Neural progenitor cell (in vitro differentiated cells): ENCODE measurements around the gene GSTM5. TPM values are rescaled to one million over a fixed set of nuclear protein-coding genes. Genes with fewer than 3 reads are reported as not detected.
"Not testable (repeated sequence)": the region's sequence is repeated elsewhere in the genome, so short reads cannot be mapped to it uniquely, and the experiment has no call there.

Source experiments
- DNase-seq: peaks from one replicate; pipeline ENCODE4 v3.0.0-alpha.2; 2016; ENCODE audit warnings: low spot score
- H2AFZ ChIP-seq: fragments of 200-600 bp; sonication (generic); replicated peaks from 2 replicates; pipeline ENCODE4 v1.6.1; 2016; ENCODE audit warnings: antibody characterized with exemption
- H3F3A ChIP-seq: fragments of 200-600 bp; sonication (generic); 2 replicates; pipeline ENCODE4 v1.6.1; 2016; ENCODE audit warnings: antibody characterized with exemption, low read depth
- H3K27ac ChIP-seq: fragments of 200-600 bp; sonication (generic); 2 replicates; pipeline ENCODE4 v1.5.1; 2016; ENCODE audit warnings: mild to moderate bottlenecking
- H3K27me3 ChIP-seq: fragments of 200-600 bp; sonication (generic); 2 replicates; pipeline ENCODE4 v1.6.1; 2016; ENCODE audit warnings: mild to moderate bottlenecking, moderate library complexity
- H3K36me3 ChIP-seq: fragments of 200-600 bp; sonication (generic); 2 replicates; pipeline ENCODE4 v1.5.1; 2016
- H3K4me1 ChIP-seq: fragments of 200-600 bp; sonication (generic); 2 replicates; pipeline ENCODE4 v1.6.1; 2016; ENCODE audit warnings: mixed run types
- H3K4me2 ChIP-seq: fragments of 200-600 bp; sonication (generic); 2 replicates; pipeline ENCODE4 v1.6.1; 2016
- H3K4me3 ChIP-seq: fragments of 200-600 bp; sonication (generic); 2 replicates; pipeline ENCODE4 v1.5.1; 2016
- H3K79me2 ChIP-seq: fragments of 200-600 bp; sonication (generic); 2 replicates; pipeline ENCODE4 v1.6.1; 2016; ENCODE audit warnings: low read depth
- H3K9ac ChIP-seq: fragments of 200-600 bp; sonication (generic); 2 replicates; pipeline ENCODE4 v1.6.1; 2016
- H3K9me3 ChIP-seq: fragments of 200-600 bp; sonication (generic); 2 replicates; pipeline ENCODE4 v1.5.1; 2016; ENCODE audit warnings: low read depth
- H4K20me1 ChIP-seq: fragments of 200-600 bp; sonication (generic); 2 replicates; pipeline ENCODE4 v1.6.1; 2016; ENCODE audit warnings: low read depth
- H3K27ac Mint-ChIP-seq: 3 replicates; pipeline ENCODE4 v1.8.0; 2021; ENCODE audit warnings: mixed read lengths
- H3K27me3 Mint-ChIP-seq: 2 replicates; pipeline ENCODE4 v1.8.0; 2022; ENCODE audit warnings: low read depth, mild to moderate bottlenecking, inconsistent platforms, moderate library complexity, mixed read lengths; ENCODE audit not compliant: insufficient read depth
- H3K36me3 Mint-ChIP-seq: 3 replicates; pipeline ENCODE4 v1.8.0; 2021; ENCODE audit warnings: mixed read lengths
- H3K4me1 Mint-ChIP-seq: 3 replicates; pipeline ENCODE4 v1.8.0; 2021; ENCODE audit warnings: mixed read lengths
- H3K4me3 Mint-ChIP-seq: 3 replicates; pipeline ENCODE4 v1.8.0; 2021; ENCODE audit warnings: mild to moderate bottlenecking, moderate library complexity, mixed read lengths
- H3K9me3 Mint-ChIP-seq: 3 replicates; pipeline ENCODE4 v1.8.0; 2020; ENCODE audit warnings: mixed read lengths
- CTCF ChIP-seq: fragments of 200-600 bp; sonication (generic); IDR thresholded peaks from 2 replicates; pipeline ENCODE4 v1.5.1; 2017; ENCODE audit warnings: antibody characterized with exemption, mild to moderate bottlenecking
- EZH2 ChIP-seq: fragments of 200-600 bp; sonication (generic); IDR thresholded peaks from 2 replicates; pipeline ENCODE4 v1.6.1; 2017; ENCODE audit warnings: antibody characterized with exemption, mild to moderate bottlenecking, moderate library complexity
- EZH2phosphoT487 ChIP-seq: fragments of 200-600 bp; sonication (generic); IDR thresholded peaks from 2 replicates; pipeline ENCODE4 v1.6.1; 2017; ENCODE audit warnings: antibody characterized with exemption
- total RNA-seq: library from RNA; depleted of rRNA; stranded (reverse); fragments of >200 nt; gene quantifications from 2 replicates; pipeline ENCODE4 v1.2.3, GENCODE V29; 2015; ENCODE audit warnings: low replicate concordance

GSTM5 gene
- total RNA-seq, 1 donor from 2014 or later, result not detected

GRCh38 chr1:109765483-109765815 is 53.4 kb downstream of the GSTM5 start:
- Histone ChIP-seq H4K20me1 (no peaks in the 10 kb centered on the region), H2AFZ (no peak overlapping the region), H3K4me3 (no peak overlapping the region), H3K9ac (no peak overlapping the region), H3K4me2 (no peak overlapping the region), H3K79me2 (no peaks in the 10 kb centered on the region), H3F3A (no peaks in the 10 kb centered on the region), H3K36me3 (no peaks in the 10 kb centered on the region), H3K9me3 (no peaks in the 10 kb centered on the region), H3K27ac (no peak overlapping the region), H3K27me3 (no peaks in the 10 kb centered on the region), H3K4me1 (peaks cover under 1% of the 10 kb centered on the region)
- Mint-ChIP-seq H3K27ac (no peak overlapping the region), H3K36me3 (no peaks in the 10 kb centered on the region), H3K4me3 (no peak overlapping the region), H3K9me3 (peaks cover 2% of the 10 kb centered on the region), H3K27me3 (peaks cover 7% of the 10 kb centered on the region), H3K4me1 (peaks cover 9% of the 10 kb centered on the region)
- no peak for DNase-seq
- TF ChIP-seq EZH2, result no peak
- no peak for TF ChIP-seq EZH2phosphoT487
- TF ChIP-seq CTCF, result no peak

- TF ChIP-seq CTCF, result no peak
- H2AFZ ChIP-seq, result no peak overlapping the region
- Mint-ChIP-seq H3K27me3 (peaks cover 3% of the 10 kb centered on the region), H3K27ac (no peak overlapping the region), H3K36me3 (no peaks in the 10 kb centered on the region), H3K4me3 (no peak overlapping the region), H3K4me1 (peaks cover 9% of the 10 kb centered on the region), H3K9me3 (no peaks in the 10 kb centered on the region)
- no peaks in the 10 kb centered on the region for H4K20me1 ChIP-seq
- DNase-seq, result no peak
- no peaks in the 10 kb centered on the region for H3K36me3 ChIP-seq
- H3K9ac ChIP-seq, result no peak overlapping the region
- no peaks in the 10 kb centered on the region for H3K9me3 ChIP-seq
- H3K27ac ChIP-seq, result no peak overlapping the region
- no peaks in the 10 kb centered on the region for H3F3A ChIP-seq
- H3K79me2 ChIP-seq, result no peaks in the 10 kb centered on the region
- peaks cover 3% of the 10 kb centered on the region for H3K4me1 ChIP-seq
- H3K4me2 ChIP-seq, result no peak overlapping the region
- H3K27me3 ChIP-seq, result no peaks in the 10 kb centered on the region
- H3K4me3 ChIP-seq, result no peak overlapping the region
These were observed 54.0 kb downstream of the GSTM5 start for GRCh38 chr1:109765896-109766615.

GRCh38 chr1:109766991-109767636 is 55.1 kb downstream of the GSTM5 start:
- not testable (repeated sequence) for DNase-seq, H3K27ac ChIP-seq

More at GRCh38 chr1:109766991-109767636, 55.1 kb downstream of the GSTM5 start:
- not testable (repeated sequence) for H4K20me1 ChIP-seq, H3K9ac ChIP-seq, H3K27me3 Mint-ChIP-seq, H3K9me3 Mint-ChIP-seq, H3K4me1 ChIP-seq, H3K27ac Mint-ChIP-seq, H3K27me3 ChIP-seq, H3K4me3 ChIP-seq, H2AFZ ChIP-seq, H3K9me3 ChIP-seq, H3K4me3 Mint-ChIP-seq, H3K4me2 ChIP-seq, H3K36me3 ChIP-seq, H3K79me2 ChIP-seq, H3K36me3 Mint-ChIP-seq, H3F3A ChIP-seq
- peaks cover 11% of the 10 kb centered on the region for H3K4me1 Mint-ChIP-seq

Other genes with a start within 250 kb of the GSTM5 start
- gene SYPL2, start 245.7 kb upstream of the GSTM5 start, total RNA-seq, result not detected in 2 replicates
- 6.5 and 8.5 TPM in 2 replicates for gene ATXN7L2, start 228.3 kb upstream of the GSTM5 start, total RNA-seq
- gene CYB561D1, start 218.2 kb upstream of the GSTM5 start, total RNA-seq, result 4.3 and 6.8 TPM in 2 replicates
- gene AMIGO1, start 202.5 kb upstream of the GSTM5 start, total RNA-seq, result 4.5 and 6.0 TPM in 2 replicates
- gene GPR61, start 172.4 kb upstream of the GSTM5 start, total RNA-seq, result 0.71 and 1.4 TPM in 2 replicates
- gene GNAI3, start 163.6 kb upstream of the GSTM5 start, total RNA-seq, result 11.4 and 15.4 TPM in 2 replicates
- gene GNAT2, start 92.6 kb upstream of the GSTM5 start, total RNA-seq, result 0.25 TPM in 1 of 2 replicates, not detected in the other
- gene AMPD2, start 92.4 kb upstream of the GSTM5 start, total RNA-seq, result 22.9 and 49.8 TPM in 2 replicates
- gene GSTM4, start 56.2 kb upstream of the GSTM5 start, total RNA-seq, result 4.3 and 17.3 TPM in 2 replicates
- gene GSTM2, start 44.2 kb upstream of the GSTM5 start, total RNA-seq, result 15.6 and 24.2 TPM in 2 replicates
- 13.8 and 20.8 TPM in 2 replicates for gene GSTM1, start 24.4 kb upstream of the GSTM5 start, total RNA-seq
- gene GSTM3, start 28.8 kb downstream of the GSTM5 start, total RNA-seq, result 6.4 and 12.9 TPM in 2 replicates
- gene EPS8L3, start 51.7 kb downstream of the GSTM5 start, total RNA-seq, result not detected in 2 replicates
- 2.7 and 5.0 TPM in 2 replicates for gene CSF1, start 198.6 kb downstream of the GSTM5 start, total RNA-seq